RWPE2 (cell line): Measurements from ENCODE around the gene ABHD18.
A peak's percentile ranks its signal among the peaks of the same experiment; 100 is the strongest.
"Not testable (repeated sequence)": the region's sequence is repeated elsewhere in the genome, so short reads cannot be mapped to it uniquely, and the experiment has no call there.

Experiments used
- ATAC-seq: fragments of 200-7000 bp; cut with Tn5 transposase; 3 replicates; pipeline ENCODE4 v1.9.1; 2021; ENCODE audit warnings: low read depth
- DNase-seq: peaks from one replicate; pipeline ENCODE4 v3.0.0-alpha.2; 2020; ENCODE audit warnings: low spot score
- H3K27ac ChIP-seq: fragments of 450-650 bp; 2 replicates; pipeline ENCODE4 v1.5.1; 2017; ENCODE audit warnings: mild to moderate bottlenecking; ENCODE audit not compliant: poor library complexity, severe bottlenecking
- H3K27me3 ChIP-seq: fragments of 250-450 bp; sonication (Bioruptor Pico); 2 replicates; pipeline ENCODE4 v1.5.1; 2021; ENCODE audit warnings: mild to moderate bottlenecking, moderate library complexity; ENCODE audit not compliant: insufficient read depth, poor library complexity, severe bottlenecking
- H3K36me3 ChIP-seq: fragments of 250-450 bp; sonication (Bioruptor Pico); 2 replicates; pipeline ENCODE4 v1.5.1; 2020; ENCODE audit warnings: low read depth, mild to moderate bottlenecking, moderate library complexity
- H3K4me1 ChIP-seq: fragments of 250-450 bp; sonication (Bioruptor Pico); 2 replicates; pipeline ENCODE4 v1.5.1; 2021; ENCODE audit warnings: mild to moderate bottlenecking, moderate library complexity; ENCODE audit not compliant: insufficient read depth, poor library complexity, severe bottlenecking
- H3K4me3 ChIP-seq: fragments of 250-450 bp; sonication (Bioruptor Pico); 2 replicates; pipeline ENCODE4 v1.5.1; 2021; ENCODE audit warnings: mild to moderate bottlenecking, moderate library complexity; ENCODE audit not compliant: severe bottlenecking
- H3K9me3 ChIP-seq: fragments of 250-450 bp; sonication (Bioruptor Pico); 2 replicates; pipeline ENCODE4 v1.5.1; 2021; ENCODE audit warnings: mild to moderate bottlenecking, moderate library complexity; ENCODE audit not compliant: severe bottlenecking
- TF ChIP-seq, protein P1 (sequence below): fragments of 450-650 bp; IDR thresholded peaks from one replicate; pipeline ENCODE4 v1.5.1; 2017; ENCODE audit warnings: mild to moderate bottlenecking, moderate library complexity; ENCODE audit not compliant: poor library complexity, severe bottlenecking

The ABHD18 gene

DNA sequence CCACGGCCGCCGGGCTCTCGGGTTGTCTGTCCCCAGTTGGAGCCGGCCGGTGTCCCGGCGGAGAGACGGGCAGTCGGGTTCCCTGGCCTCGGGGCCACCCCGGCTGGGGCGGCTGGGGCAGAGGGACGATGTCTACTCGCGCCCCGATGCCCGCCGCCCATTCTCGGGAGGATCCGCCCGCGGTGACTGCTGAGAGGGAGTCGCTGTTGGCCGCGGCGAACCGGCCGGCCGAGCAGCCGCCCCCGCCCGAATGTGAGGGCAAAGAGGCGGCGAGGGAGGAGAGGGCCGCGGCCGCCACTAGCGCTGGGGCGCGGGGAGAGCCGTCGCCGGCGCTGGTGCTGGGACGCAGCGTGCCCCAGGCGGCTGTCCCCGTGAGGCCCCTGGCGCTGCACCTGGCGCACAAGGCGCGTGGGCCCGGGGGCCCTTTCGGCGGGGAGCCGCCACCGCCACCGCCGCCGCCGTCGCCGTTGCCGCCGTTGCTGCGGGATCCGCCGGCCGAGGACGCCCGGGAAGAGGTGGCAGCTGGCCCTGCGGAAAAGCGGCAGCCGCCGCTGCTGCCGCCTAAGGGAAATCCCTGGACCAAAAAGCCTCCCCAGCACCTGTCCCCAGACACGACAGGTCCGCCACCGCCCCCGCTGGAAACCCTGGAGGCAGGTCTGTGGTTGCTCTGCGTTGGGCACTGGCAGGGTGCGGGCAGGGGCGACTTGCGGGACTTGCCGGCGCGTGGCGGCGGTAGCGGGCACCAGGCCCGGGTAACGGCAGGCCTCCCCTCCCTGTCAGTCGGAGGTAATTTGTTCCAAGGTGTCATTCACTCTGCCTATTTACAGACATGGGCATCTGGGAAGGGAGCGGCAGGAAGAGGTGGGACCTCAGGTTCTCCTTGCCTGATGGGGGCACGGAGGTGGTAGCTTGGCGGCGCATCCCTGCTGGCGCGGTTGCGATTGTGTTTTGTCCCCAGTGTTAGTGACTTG lies 96.6 kb downstream of the ABHD18 start:
- H3K9me3 ChIP-seq = no peaks in the 10 kb centered on the region
- H3K36me3 ChIP-seq = no peaks in the 10 kb centered on the region
- peak; percentile 73 for DNase-seq
- TF ChIP-seq, protein P1, sequence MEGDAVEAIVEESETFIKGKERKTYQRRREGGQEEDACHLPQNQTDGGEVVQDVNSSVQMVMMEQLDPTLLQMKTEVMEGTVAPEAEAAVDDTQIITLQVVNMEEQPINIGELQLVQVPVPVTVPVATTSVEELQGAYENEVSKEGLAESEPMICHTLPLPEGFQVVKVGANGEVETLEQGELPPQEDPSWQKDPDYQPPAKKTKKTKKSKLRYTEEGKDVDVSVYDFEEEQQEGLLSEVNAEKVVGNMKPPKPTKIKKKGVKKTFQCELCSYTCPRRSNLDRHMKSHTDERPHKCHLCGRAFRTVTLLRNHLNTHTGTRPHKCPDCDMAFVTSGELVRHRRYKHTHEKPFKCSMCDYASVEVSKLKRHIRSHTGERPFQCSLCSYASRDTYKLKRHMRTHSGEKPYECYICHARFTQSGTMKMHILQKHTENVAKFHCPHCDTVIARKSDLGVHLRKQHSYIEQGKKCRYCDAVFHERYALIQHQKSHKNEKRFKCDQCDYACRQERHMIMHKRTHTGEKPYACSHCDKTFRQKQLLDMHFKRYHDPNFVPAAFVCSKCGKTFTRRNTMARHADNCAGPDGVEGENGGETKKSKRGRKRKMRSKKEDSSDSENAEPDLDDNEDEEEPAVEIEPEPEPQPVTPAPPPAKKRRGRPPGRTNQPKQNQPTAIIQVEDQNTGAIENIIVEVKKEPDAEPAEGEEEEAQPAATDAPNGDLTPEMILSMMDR = peak; percentile 15
- peaks cover 3% of the 10 kb centered on the region for H3K4me1 ChIP-seq
- H3K27ac ChIP-seq = peak overlapping the region; percentile 80
- ATAC-seq = peak; percentile 54
- H3K4me3 ChIP-seq = peak overlapping the region; percentile 87
- H3K27me3 ChIP-seq = no peaks in the 10 kb centered on the region

DNA sequence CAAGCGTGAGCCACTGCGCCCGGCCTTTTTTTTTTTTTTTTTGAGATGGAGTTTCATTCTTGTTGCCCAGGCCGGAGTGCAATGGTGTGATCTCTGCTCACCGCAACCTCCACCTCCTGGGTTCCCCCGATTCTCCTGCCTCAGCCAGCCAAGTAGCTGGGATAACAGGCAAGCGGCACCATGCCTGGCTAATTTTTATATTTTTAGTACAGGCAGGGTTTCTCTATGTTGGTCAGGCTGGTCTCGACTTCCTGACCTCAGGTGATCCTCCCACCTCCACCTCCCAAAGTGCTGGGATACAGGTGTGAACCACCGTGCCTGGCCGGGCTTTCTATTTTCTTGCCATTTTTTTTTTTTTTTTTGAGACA lies 101.2 kb downstream of the ABHD18 start:
- not testable (repeated sequence) for H3K4me3 ChIP-seq, H3K27ac ChIP-seq, H3K27me3 ChIP-seq, H3K36me3 ChIP-seq, H3K4me1 ChIP-seq, H3K9me3 ChIP-seq, DNase-seq, ATAC-seq

DNA sequence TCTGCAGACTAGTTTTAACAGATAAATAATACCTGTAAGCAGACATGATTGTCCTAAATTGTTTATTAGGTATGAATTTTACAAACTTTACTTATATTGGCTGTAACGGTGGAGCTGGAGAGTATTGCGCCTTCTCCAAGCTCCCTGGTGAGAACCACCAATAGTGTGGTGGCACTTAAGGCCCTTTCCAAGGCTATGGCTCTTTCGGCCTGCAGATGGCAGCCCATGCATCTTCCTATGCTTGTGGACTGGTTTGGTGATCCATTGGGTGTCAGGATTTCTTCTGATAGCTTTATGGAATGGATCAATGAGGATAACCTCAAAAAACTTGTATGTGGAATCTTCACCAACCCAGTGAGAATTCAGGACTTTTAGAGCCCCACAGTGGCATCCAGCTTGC lies 103.7 kb downstream of the ABHD18 start:
- DNase-seq = no peak
- H3K4me1 ChIP-seq = peaks cover 3% of the 10 kb centered on the region
- 0 out of 3 replicates have a peak, but pooled peaks have one; percentile 48 for ATAC-seq

DNA sequence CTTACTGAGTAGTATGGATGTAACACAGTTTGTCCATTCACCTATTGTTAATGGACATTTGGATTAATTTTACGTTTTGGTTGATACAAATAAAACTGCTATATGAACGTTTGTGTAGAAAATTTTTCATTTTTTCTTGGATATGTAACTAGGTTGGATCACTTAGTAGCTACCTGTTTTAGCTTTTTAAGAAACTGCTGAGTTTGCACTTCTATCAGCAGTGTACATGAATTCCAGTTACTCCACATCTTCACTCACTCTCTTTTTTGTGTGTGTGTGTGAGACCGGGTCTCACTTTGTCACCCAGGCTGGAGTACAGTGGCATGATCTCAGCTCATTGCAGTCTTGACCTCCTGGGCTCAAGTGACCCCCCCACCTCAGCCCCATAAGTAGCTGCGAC lies 111.3 kb downstream of the ABHD18 start:
- TF ChIP-seq, protein P1 = no peak

More for the DNA sequence above, 103.7 kb downstream of the ABHD18 start:
- no peak overlapping the region for H3K4me3 ChIP-seq
- no peaks in the 10 kb centered on the region for H3K9me3 ChIP-seq
- H3K27ac ChIP-seq = no peak overlapping the region
- H3K27me3 ChIP-seq = no peaks in the 10 kb centered on the region
- TF ChIP-seq, protein P1 = peak; percentile 23
- no peaks in the 10 kb centered on the region for H3K36me3 ChIP-seq

More for the DNA sequence above, 111.3 kb downstream of the ABHD18 start:
- no peaks in the 10 kb centered on the region for H3K9me3 ChIP-seq
- H3K4me1 ChIP-seq = no peaks in the 10 kb centered on the region
- no peak overlapping the region for H3K4me3 ChIP-seq
- no peak for DNase-seq
- ATAC-seq = no peak
- no peak overlapping the region for H3K27ac ChIP-seq
- peaks cover 51% of the 10 kb centered on the region for H3K36me3 ChIP-seq
- no peaks in the 10 kb centered on the region for H3K27me3 ChIP-seq
